Muscle of arm (tissue), 12 donors: ENCODE results near the gene DNAJC17. TPM values are rescaled to one million over a fixed set of nuclear protein-coding genes. Genes with fewer than 3 reads are reported as not detected.
A peak's percentile ranks its signal among the peaks of the same experiment; 100 is the strongest.

Experiments used
- DNase-seq: peaks from one replicate; pipeline ENCODE4 v3.0.0-alpha.2; 2013
- polyA plus RNA-seq, 12 donors: library from polyadenylated mRNA; unstranded; fragments of 120-200 nt; gene quantifications; one replicate each; pipeline ENCODE4 v1.2.1, GENCODE V29; 2013; ENCODE audit not compliant: insufficient read length in 12 of 12

Gene DNAJC17
- polyA plus RNA-seq, 12 donors: 19.2 to 42.1 (median 23.5) TPM; not detected in 1

DNA sequence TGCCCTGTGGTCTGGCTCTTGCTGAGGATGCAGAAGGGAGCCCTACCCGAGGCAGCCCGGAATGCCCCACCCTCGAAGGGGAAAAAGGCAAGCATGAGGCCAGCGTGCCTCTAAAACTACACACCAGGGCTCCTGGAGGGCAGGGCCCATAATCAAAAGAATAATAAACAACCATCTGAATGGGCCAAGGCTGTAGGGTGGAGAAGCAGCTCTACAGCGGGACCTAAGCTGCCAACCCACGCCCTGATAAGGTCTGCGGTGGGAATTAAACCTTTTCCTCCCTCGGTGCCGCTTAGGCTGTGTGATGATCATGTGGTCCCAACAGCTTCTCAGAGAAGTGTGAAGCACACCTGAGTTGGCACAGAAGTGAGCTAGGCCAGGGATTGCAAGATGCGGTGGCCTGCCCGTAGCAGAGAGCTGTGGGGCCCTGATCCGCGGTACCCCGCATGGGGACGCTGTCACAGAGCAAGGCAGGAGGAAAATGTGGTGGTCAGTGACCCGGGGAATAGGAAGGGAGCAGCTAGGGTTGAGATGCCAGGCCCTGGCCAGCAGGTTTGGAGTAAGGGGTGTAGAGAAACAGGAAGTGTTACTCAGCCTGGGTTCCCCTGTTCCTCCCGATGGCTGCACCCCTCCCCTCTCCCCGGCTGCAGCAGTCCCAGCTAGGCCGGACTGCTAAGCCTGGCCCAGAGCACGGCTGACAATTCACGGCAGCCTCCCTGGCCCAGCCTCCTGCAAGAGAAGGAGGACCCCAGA, 38.6 kb downstream of the DNAJC17 start:
- DNase-seq: no peak

DNA sequence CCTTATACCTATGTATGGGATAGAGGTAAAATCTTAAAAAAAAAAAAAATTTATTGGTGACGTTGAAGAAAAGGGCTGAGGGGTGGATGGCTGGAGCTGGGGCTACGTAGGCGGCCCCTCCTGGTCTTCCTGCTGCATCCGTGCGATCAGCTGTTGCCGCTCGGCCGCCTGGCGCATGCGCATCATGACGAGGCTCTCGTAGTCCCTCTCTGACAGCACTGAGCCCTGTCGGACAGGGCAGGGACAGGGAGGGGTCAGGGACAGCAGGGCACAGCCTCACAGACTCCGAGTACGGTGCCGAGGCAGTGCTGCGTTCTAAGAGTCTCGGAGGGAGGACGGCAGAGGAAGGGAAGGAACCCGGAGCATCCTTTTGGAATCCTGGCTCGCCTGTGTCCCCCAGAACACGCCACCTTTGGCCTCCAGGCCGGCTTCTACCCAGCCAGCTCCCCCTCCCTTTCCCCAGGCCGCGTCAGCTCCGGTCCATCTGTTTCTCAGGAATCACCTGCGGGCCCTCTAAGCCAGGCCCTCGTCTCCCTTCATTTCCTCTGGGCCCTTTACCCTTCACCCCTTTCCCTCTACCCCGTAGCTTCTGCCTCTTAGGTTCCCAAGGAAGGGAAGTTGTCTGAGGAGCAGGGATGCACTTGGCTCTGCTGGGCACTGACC, 39.3 kb downstream of the DNAJC17 start:
- no peak for DNase-seq

DNA sequence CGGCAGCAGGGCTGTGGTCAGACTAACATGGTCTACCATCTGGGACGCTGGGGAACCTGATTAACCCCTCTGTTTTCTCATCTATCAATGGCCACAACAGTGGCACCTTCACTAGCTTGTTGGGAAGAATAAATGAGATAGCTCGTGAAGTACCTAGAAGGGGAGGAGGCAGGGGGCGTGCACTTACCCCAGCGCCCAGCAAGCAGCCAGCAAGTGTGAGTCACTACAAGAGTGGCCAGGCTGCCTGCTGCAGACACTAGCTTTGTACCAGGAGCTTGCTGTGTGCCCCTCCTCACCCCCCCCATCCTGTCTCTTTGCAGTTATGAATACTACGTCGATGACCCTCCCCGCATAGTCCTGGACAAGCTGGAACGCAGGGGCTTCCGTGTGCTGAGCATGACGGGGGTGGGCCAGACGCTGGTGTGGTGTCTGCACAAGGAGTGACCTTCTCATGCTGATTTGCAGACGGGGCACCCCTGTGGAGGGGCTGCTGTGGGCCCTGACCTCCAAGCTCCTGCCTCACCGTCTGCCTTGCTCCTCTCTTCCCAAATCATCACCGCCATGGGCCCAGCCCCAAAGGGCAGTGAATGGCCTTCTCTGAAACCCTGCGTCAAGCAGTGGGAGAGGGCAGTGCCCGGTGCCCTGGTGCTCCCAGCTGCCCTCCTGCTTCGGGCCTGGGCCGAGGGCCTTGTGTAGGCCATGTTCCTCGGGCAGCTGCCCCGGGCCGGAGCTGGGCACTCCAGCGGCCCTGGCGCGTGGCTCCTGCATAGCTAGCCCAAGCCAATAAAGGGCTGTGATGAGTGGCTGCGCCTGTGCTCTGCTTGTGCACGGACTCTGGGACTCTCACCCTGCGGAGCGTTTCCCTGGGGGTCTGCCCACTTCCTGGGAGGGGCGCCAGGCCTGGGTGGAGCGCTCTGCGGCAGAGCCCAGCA, 40.1 kb downstream of the DNAJC17 start:
- DNase-seq: no peak

DNA sequence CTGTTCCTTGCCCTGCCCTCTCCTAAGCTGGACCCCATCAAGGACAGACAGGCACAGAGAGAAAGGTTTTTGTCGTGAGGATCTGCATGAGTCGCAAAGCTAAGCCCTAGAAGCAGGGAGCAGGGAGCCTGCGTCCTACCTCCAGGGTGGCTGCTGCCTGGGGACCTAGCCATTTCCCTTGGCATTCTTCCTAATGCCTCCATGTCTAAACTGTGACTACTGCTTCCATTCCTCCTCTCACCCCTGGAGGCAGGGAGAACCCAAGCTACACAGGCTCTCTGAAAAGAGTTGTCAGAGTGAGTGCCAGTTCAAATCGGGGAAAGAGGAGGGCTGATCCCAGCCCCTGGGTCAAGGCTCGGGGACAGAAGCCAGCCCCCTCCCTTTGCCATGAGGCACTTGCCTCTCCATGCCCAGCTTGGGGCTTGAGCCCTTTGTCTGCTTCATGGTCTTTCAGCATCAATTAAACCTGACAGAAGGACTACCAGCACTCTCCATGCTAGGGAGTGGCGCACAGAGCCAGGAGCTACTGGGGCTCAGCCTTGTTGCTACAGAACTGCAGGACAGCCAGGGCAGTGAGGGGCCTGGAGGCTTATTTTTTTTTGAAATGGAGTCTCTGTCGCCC, 41.0 kb downstream of the DNAJC17 start:
- no peak for DNase-seq

DNA sequence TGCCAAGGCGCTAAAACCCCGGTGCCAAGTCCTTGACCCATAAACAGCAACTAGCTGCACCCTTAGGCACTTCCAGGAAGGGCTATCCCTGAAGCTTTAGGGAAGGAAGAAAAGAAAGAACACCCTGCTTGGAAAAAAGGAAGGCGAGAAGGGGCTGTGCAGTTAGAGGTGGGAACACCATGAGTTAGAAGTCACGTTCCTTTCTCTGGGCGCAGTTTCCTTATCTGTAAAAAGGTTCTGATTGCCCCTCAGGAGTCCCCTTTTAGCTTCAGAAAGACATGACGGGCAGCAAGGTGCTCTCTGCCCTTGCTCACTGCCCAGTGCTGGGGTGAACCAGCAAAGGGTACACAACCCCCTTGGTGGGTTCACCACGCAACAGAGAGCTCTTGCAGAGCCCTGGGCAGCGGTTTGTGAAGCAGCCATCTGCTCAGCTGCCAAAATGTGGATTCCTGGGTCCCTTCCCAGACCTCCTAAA, 42.6 kb downstream of the DNAJC17 start:
- DNase-seq: no peak

DNA sequence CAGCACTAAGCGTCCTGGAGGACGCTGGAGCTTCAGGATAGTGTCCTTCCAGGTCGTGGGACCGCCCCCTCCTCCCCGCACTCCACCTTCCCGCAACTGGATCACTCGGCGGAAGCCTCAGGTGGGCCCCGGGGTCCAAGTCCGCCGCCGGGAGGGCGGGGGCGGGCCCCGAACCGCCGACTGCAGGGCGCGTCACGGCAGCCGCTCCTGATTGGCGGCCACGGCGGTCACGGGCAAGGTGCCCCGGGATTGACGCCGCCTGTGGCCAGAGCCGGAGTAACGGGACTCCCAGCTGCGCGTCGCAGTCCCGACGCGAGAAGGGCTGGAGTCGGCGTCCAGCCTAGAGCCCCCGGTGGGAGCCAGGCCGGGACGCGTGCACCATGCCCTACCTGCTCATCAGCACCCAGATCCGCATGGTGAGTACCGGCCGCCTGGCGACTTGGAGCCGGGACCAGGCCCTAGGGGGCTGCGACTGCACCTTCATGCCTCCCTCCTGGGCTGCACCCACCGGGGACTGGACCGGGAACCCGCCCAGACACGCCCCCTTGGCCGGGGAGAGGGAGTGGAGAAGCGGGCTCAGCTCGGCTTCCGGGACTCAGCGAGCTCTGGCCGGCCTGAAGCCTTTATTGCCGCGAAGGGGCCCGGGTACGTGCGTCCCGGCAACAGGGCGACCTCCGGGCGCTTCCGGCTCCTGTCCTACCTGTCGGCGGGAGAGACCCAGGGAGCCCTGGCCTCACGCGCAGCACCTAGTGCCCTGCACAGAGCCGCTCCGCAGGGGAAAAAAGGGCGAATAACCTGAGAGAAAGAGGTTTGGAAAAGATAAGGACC, 43.3 kb downstream of the DNAJC17 start, which contains the start of gene GCHFR:
Gene GCHFR (plus strand): TSS at position 268 of the 828 bp plus-strand sequence. CDS start 113 bp downstream, at position 381.
- peak; percentile 74 for DNase-seq

DNA sequence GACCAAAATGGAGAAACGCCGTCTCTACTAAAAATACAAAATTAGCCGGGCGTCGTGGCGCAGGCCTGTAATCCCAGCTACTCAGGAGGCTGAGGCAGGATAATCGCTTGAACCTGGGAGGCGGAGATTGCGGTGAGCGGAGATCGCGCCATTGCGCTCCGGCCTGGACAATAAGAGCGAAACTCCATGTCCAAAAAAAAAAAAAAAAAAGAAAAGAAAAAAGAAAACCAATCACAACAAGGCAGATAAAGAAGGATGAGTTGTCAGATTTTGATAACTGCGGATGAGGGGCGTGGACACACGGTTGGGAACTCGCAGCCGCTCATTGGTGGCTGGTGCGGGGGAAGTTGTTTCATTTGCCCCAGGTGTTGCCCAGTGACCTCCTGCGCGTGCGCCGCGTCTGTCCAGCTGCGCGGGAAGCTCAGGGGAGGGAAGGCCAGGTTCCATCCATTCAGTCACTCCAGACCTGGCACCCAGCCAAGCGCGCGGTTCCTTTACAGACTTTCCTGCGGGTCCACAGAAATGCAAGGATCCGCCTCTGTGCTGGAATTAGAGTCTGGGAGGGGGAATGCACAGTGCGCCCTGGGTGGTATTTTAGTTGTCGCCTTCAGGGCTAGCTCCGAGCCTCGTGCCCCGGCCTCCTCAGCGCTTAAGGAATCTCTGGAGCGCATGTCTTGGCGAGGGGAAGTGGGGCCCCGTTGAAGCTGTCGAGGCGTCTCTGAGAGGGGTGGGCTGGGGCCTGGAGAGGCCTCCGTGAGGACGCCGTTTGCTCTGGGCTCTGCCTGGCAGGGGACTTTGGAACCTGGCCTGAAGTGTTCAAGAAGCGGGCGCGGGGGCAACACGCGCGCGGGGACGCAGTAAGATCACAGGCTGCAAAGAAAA, 44.1 kb downstream of the DNAJC17 start:
- peak; percentile 71 for DNase-seq

DNA sequence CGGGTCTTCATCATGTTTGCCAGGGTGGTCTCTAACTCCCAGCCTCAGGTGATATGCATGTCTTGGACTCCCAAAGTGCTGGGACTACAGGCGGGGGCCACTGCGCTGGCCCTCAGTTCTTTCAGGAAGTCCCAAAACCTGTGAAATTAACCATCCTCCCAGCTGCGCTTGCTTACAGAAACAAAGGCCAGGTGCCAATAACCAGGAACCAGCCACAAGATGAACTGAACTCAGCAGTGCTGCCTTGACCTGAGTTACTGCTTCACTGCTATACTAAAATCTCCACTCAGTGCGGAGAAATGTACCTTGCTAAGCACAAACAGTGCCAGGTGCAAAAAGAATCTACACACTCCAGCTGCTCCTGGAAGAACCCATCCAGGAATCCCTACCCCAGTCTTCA, 47.3 kb downstream of the DNAJC17 start:
- no peak for DNase-seq

DNA sequence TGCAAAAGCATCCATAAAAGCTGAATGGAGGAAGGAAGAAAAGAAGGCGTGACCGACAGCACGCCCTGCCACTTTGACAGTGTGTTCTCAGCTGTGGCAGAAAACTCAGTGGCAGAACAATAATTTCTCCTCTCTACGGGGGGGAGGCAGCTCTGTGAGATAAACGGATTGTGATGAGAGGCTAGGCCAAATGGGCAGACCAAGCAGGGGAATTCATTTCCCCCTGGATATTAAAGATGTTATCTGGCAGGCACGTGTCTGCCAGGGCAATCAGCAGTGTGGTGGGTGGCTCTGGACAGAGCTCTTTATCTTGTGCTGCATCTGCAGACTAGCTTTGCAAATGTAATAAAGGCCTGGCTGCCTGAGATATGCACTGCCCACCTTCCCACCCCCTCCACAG, 50.3 kb downstream of the DNAJC17 start:
- DNase-seq: no peak

DNA sequence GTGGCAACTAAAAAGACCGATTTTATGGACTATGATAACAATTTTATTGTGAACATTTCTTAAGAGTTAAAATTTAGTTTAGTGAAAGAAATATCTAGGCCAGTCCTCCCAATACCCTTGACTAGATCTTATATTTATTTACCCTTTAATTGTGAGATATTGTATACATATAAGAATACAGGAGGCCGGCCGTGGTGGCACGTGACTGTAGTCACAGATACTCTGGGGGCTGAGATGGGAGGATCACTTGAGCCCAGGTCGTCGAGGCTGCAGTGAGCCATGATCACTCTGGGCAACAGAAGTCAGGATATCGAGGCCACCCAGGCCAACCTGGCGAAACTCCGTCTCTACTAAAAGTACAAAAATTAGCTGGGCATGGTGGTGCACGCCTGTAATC, 51.5 kb downstream of the DNAJC17 start:
- no peak for DNase-seq

DNA sequence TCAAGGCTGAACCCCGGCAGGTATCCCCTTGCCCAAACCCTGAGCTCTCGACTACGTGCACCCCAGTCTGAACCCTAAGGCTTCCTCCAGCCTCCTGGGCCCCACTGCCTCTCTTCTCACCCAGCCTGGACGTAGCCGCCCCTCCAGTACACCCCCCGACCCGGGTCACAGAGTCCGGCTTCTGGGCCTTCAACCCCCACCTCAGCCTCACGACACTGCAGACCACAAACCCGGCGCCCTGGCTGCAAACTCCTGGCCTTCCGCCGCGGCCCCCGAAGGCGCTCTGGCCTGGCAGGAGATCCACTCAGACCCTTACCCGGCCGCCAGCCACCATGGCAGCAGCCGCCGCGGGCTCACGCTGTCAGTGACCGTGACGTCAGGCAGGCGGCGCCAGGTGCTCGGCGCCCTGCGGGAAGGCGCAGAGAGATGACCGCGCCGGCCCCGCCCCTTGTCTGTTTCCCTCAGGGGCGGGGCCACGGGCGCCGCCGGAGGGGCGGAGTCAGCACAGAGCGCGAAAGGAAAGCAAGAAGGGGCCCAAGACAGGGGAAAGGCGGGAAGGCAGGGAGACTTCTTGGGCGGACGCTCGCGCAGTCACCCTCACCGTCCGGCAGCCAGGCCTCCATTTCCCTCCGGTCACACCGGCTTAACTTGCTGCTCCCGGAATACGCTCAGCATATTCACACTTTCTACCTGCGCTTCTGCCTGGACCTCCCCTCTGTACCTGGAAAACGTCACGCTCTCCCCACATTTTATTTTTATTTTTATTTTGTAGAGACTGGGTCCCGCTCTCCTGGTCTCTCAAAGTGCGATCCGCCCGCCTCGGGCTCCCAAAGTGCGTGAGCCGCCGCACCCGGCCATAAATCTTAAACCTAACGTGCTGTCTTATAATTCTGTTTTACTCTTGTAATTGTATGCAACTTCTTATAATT, 52.1 kb downstream of the DNAJC17 start, which contains the start of gene RMDN3:
Gene RMDN3 (minus strand): TSS at position 372 of the 929 bp plus-strand sequence. CDS start 471 bp downstream, outside the sequence.
- peak; percentile 98 for DNase-seq

DNA sequence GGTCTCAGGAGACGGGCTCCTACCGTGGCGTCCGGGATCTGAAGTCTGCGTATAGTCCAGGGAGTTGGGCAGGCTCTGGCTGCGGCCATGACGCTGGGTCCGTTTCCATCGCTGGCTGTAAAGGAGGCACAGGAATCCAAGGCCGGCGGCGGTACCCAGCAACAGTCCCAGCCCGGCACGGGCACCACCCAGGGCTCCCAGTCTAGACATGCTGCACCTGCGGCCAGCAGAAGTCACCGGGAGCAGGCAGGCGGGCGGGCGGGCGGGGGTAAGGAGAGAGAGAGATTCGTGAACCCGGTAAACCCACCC, 52.7 kb downstream of the DNAJC17 start:
- DNase-seq: no peak

DNA sequence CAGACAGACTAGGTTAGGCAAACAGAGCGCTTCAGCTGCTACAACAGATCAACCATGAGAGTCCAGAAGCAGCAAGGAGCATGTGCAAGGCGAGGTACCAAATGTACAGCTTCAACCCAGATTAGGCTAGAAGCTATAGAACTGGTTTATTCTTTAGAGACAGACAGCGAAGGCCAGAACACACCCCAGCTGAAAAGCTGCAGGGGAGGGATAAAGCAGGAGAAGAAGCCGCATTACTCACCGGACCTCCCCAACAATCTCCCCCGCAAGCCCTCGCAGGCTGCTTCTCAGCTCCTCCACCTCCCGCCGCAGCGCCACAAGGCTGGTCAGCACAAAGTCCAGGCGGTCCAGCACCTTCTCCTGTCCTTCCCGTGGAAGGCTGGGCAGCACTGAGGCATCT, 55.5 kb downstream of the DNAJC17 start:
- DNase-seq: no peak

DNA sequence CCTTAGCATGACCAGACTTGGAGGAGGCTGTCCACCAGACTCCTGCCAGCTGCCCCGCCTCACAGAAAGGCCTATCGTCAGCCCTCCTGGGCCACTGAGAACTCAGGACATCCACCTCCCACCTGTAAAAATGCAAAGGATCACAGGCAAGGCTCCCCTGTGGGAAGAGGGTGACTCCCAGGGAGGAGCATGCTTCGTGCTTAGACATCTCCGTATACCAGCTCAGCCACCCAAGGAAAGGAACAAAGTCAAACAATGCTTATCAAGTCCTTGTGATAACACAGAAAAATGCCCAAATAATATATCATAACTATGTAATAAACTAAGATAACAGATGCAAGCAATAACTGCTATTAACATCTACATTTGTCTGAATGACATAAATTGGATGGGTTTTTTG, 56.4 kb downstream of the DNAJC17 start:
- DNase-seq: no peak

DNA sequence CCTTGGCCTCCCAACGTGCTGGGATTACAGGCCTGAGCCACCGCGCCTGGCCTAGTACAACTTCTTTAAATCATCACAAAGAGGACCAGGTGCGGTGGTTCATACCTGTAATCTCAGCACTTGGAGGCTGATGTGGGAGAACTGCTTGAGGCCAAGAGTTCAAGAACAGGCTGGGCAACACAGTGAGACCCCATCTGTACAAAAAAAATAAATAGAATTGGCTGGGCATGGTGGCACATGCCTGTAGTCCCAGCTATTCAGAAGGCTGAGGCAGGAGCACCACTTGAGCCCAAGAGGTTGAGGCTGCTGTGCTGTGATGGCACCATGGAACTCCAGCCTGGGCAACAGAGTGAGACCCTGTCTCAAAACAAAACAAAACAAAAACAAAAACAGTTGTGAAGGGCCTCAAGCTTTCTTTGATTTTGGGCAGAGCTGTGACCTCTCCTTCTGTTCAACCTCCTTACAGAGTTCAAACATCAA, 58.1 kb downstream of the DNAJC17 start:
- no peak for DNase-seq

DNA sequence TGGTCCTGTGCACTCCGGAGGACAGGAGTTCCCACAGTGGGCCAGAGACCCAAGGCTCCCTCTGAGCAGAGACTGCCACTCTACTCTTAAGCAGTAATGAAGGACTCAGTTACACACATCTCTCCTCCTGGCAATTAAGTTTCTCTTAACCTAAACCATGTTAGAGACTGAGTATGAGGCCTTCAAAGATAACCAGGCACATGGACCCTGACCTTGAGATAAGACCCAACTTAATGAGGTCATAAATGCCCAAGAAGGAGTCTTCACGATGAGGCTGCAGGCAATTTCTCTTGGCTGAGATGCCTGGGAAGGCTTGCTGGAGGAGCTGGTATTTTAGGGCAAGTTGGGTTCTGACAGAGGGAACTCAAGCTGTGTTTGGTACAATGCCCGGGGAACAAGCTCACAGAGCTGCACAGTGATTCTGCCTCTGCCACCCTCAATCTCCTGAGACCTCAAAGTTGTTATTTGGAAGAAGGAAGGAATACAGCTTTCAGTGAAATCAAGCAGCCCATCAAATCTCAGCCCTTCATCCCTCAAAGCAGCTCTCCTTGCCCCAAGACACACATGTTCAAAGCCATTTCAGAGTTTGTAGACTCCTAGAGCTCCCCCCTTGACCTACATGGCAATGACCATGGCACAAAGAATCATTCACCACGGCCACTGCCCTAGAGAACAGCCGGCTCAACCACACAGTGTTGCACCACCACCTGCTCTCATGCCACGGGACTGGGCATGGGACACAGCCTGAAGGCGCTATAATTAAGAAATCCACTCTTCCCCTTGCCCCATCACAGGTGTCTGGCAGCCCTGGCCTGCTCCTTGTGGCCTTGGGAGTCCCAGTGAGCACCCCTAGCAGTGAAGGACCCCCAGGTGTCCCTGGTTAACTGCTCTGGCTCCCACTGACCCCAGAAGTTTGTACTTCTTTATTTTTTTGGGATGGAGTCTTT, 59.3 kb downstream of the DNAJC17 start:
- DNase-seq: no peak

DNA sequence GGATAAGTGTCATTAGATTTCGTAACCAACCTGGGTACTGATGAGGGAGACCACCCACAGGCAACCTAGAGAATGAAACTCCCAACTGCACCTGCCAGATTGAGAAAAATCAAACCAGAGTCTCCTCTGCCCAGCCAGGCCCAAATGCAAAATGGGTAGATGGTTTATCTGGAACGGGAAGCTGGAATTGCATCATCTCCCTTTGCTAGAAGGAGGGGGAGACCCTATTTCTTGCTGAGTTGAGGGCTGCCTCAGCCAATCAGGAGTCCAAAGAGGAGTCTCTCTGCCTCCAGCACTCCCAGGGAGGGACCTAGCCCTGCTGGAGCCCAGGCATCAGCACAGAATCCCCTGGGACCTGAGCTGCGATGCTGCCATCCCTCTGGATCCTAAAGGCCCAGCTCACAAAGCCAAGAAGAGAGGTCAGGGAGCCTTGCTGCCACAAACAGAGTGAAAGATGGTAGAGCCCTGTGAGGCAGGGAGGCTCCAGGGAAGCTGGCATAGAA, 60.3 kb downstream of the DNAJC17 start:
- DNase-seq: no peak
